PC-3 (cell line): ENCODE measurements around the gene PAX5. TPM values are rescaled to one million over a fixed set of nuclear protein-coding genes. Genes with fewer than 3 reads are reported as not detected.

Experiments used
- ATAC-seq: fragments of 200-7000 bp; cut with Tn5 transposase; 2 replicates; pipeline ENCODE4 v1.9.1; 2020; ENCODE audit warnings: mild to moderate bottlenecking, moderate library complexity
- BruUV-seq: library from RNA; stranded (reverse); fragments of 400-500 nt; replicated peaks from 2 replicates; lab custom pipeline; 2021; lab: Mats Ljungman, UMichigan
- CTCF ChIA-PET: fragments of 300-600 bp; sonication (Branson Sonifier 250); formaldehyde crosslinking; loops from one replicate; lab custom pipeline; 2022; ENCODE audit warnings: antibody characterized with exemption; lab: Charles Lee
- POLR2A ChIA-PET: fragments of 300-600 bp; sonication (Branson Sonifier 250); formaldehyde crosslinking; loops from one replicate; lab custom pipeline; 2022; ENCODE audit warnings: antibody characterized with exemption; ENCODE audit not compliant: unreplicated experiment; lab: Charles Lee
- DNase-seq: peaks from one replicate; pipeline ENCODE4 v3.0.0-alpha.2; 2015
- H2AFZ ChIP-seq: fragments of 300-600 bp; sonication (generic); 2 replicates; pipeline ENCODE4 v1.6.0; 2016; ENCODE audit warnings: antibody characterized with exemption, low read length
- H3F3A ChIP-seq: fragments of 300-600 bp; sonication (generic); one replicate; pipeline ENCODE4 v1.6.0; 2017; ENCODE audit warnings: antibody characterized with exemption, low read length, control low read depth, mild to moderate bottlenecking; ENCODE audit not compliant: unreplicated experiment
- H3K27ac ChIP-seq: fragments of 300-600 bp; sonication (generic); 2 replicates; pipeline ENCODE4 v1.5.1; 2016; ENCODE audit warnings: mild to moderate bottlenecking, low read length
- H3K27me3 ChIP-seq: fragments of 300-600 bp; sonication (generic); 2 replicates; pipeline ENCODE4 v1.6.1; 2016; ENCODE audit warnings: low read length, mixed read lengths
- H3K36me3 ChIP-seq: fragments of 300-600 bp; sonication (generic); 2 replicates; pipeline ENCODE4 v1.6.1; 2016; ENCODE audit warnings: low read depth, mixed run types, low read length, mixed read lengths
- H3K4me1 ChIP-seq: fragments of 300-600 bp; sonication (generic); 2 replicates; pipeline ENCODE4 v1.5.1; 2016; ENCODE audit warnings: low read length; ENCODE audit not compliant: insufficient read depth
- H3K4me2 ChIP-seq: fragments of 300-600 bp; sonication (generic); 2 replicates; pipeline ENCODE4 v1.6.0; 2016; ENCODE audit warnings: low read length
- H3K4me3 ChIP-seq: fragments of 300-600 bp; sonication (generic); 2 replicates; pipeline ENCODE4 v1.5.1; 2016; ENCODE audit warnings: mild to moderate bottlenecking, low read length, mixed read lengths
- H3K79me2 ChIP-seq: fragments of 300-600 bp; sonication (generic); 2 replicates; pipeline ENCODE4 v1.6.1; 2017; ENCODE audit warnings: low read length, mixed read lengths
- H3K9ac ChIP-seq: fragments of 300-600 bp; sonication (generic); 2 replicates; pipeline ENCODE4 v1.6.0; 2016; ENCODE audit warnings: mild to moderate bottlenecking, low read length
- H3K9me2 ChIP-seq: fragments of 300-600 bp; sonication (generic); replicated peaks from 2 replicates; pipeline ENCODE4 v1.6.1; 2016; ENCODE audit warnings: mixed run types, low read length, mixed read lengths
- H3K9me3 ChIP-seq: fragments of 300-600 bp; sonication (generic); 2 replicates; pipeline ENCODE4 v1.6.1; 2016; ENCODE audit warnings: low read length, mixed read lengths
- H4K20me1 ChIP-seq: fragments of 300-600 bp; sonication (generic); 2 replicates; pipeline ENCODE4 v1.6.1; 2016; ENCODE audit warnings: low read length, mixed read lengths
- EZH2 ChIP-seq: fragments of 300-600 bp; sonication (generic); IDR thresholded peaks from one replicate; pipeline ENCODE4 v1.6.1; 2017; ENCODE audit warnings: antibody characterized with exemption, mild to moderate bottlenecking, low read length; ENCODE audit not compliant: unreplicated experiment
- EZH2phosphoT487 ChIP-seq: fragments of 300-600 bp; sonication (generic); IDR thresholded peaks from 2 replicates; pipeline ENCODE4 v1.6.1; 2018; ENCODE audit warnings: mild to moderate bottlenecking, antibody characterized with exemption, low read length, borderline replicate concordance
- intact Hi-C: fragments of 100-400 bp; cut with micrococcal nuclease; formaldehyde crosslinking; loops from 2 replicates; pipeline ENCODE4 v1.9.0; 2023
- total RNA-seq: library from RNA; depleted of rRNA; stranded (reverse); fragments of >200 nt; gene quantifications from 2 replicates; pipeline ENCODE4 v1.2.3, GENCODE V29; 2014
- TF ChIP-seq, protein P1 (sequence below): fragments of 300-600 bp; sonication (generic); conservative IDR thresholded peaks from 2 replicates; pipeline ENCODE4 v1.5.1; 2017; ENCODE audit warnings: antibody characterized with exemption, low read depth, mild to moderate bottlenecking, low read length

The PAX5 gene
- total RNA-seq, 1 experiment from 2014 or later = not detected

DNA sequence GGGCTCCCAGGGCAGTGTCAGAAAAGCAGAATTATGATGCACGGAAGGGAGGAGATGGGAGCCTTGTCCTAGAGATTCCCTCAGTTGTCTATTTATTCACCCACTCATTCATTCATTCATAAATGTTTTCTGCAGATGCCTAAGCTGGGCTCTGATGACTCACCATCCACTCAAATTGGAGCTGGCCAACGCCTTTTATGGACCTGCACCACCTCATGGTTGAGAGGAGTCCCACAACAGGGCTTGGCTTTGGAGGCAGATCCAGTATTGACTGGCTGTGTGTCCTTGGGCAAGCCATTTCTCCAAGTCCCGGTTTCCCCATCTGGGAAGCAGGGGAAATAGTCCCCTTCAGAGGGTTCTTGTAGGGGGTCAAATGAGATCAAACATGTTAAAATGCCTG lies 233.6 kb downstream of the PAX5 start:
- Histone ChIP-seq H3K27me3 (peaks cover 38% of the 10 kb centered on the region), H3K9me2 (no peaks in the 10 kb centered on the region), H3K79me2 (no peaks in the 10 kb centered on the region), H3F3A (no peaks in the 10 kb centered on the region), H3K27ac (no peak overlapping the region), H2AFZ (no peak overlapping the region), H3K4me1 (no peaks in the 10 kb centered on the region), H3K9ac (no peak overlapping the region), H3K4me2 (no peak overlapping the region), H3K9me3 (no peaks in the 10 kb centered on the region), H4K20me1 (no peaks in the 10 kb centered on the region), H3K36me3 (no peaks in the 10 kb centered on the region), H3K4me3 (no peak overlapping the region)
- BruUV-seq = no TSS peak
- ChIA-PET CTCF (no interaction called here), POLR2A (no interaction called here)
- DNase-seq (no peak), ATAC-seq (no peak)
- TF ChIP-seq EZH2phosphoT487 (no peak), EZH2 (no peak)
- TF ChIP-seq, protein P1, sequence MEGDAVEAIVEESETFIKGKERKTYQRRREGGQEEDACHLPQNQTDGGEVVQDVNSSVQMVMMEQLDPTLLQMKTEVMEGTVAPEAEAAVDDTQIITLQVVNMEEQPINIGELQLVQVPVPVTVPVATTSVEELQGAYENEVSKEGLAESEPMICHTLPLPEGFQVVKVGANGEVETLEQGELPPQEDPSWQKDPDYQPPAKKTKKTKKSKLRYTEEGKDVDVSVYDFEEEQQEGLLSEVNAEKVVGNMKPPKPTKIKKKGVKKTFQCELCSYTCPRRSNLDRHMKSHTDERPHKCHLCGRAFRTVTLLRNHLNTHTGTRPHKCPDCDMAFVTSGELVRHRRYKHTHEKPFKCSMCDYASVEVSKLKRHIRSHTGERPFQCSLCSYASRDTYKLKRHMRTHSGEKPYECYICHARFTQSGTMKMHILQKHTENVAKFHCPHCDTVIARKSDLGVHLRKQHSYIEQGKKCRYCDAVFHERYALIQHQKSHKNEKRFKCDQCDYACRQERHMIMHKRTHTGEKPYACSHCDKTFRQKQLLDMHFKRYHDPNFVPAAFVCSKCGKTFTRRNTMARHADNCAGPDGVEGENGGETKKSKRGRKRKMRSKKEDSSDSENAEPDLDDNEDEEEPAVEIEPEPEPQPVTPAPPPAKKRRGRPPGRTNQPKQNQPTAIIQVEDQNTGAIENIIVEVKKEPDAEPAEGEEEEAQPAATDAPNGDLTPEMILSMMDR = no peak
- intact Hi-C loops = no loop called here

GRCh38 chr9:36798350-36799065 lies 235.6 kb downstream of the PAX5 start:
- CTCF ChIA-PET = no interaction called here

More at GRCh38 chr9:36798350-36799065, 235.6 kb downstream of the PAX5 start:
- Histone ChIP-seq H3K36me3 (no peaks in the 10 kb centered on the region), H3K9ac (no peak overlapping the region), H3K4me3 (no peak overlapping the region), H3K4me2 (no peak overlapping the region), H3K4me1 (no peaks in the 10 kb centered on the region), H4K20me1 (no peaks in the 10 kb centered on the region), H3K79me2 (no peaks in the 10 kb centered on the region), H3K9me2 (no peaks in the 10 kb centered on the region), H3F3A (no peaks in the 10 kb centered on the region), H3K27me3 (peaks cover 28% of the 10 kb centered on the region), H3K9me3 (no peaks in the 10 kb centered on the region), H2AFZ (no peak overlapping the region), H3K27ac (no peak overlapping the region)
- intact Hi-C loops = loop anchor here (10.0 kb wide), 1 partner anchor 56 kb away; no protein-coding TSS in a partner anchor
- no TSS peak for BruUV-seq
- ATAC-seq (peak; percentile 64), DNase-seq (peak; percentile 48)
- TF ChIP-seq, protein P1 = peak; percentile 51
- TF ChIP-seq EZH2 (no peak), EZH2phosphoT487 (no peak)
- POLR2A ChIA-PET = no interaction called here
